HepG2 (cell line): ENCODE results near the gene GTF2I.
"Not testable (repeated sequence)": the region's sequence is repeated elsewhere in the genome, so short reads cannot be mapped to it uniquely, and the experiment has no call there.

Experiments
- ASH2L ChIP-seq: fragments of 300-600, 200-600 bp; sonication (generic); IDR thresholded peaks from 2 replicates; pipeline ENCODE4 v1.7.0; 2017; ENCODE audit warnings: low read depth, mild to moderate bottlenecking, moderate library complexity, mixed read lengths, low read length; ENCODE audit not compliant: insufficient read length
- CTCF ChIP-seq: sonication (generic); formaldehyde crosslinking; IDR thresholded peaks from 2 replicates; pipeline ENCODE4 v1.5.0; 2020; ENCODE audit warnings: mild to moderate bottlenecking, missing genetic modification reagents, moderate library complexity
- ETV5 ChIP-seq: IDR thresholded peaks from 2 replicates; pipeline ENCODE4 v1.6.1; 2018; ENCODE audit warnings: missing biosample characterization, missing genetic modification reagents, inconsistent platforms, borderline replicate concordance
- FOXK1 ChIP-seq: sonication (generic); formaldehyde crosslinking; IDR thresholded peaks from 2 replicates; pipeline ENCODE4 v1.4.0; 2020; ENCODE audit warnings: low read depth, missing genetic modification reagents, borderline replicate concordance
- HMGXB3 ChIP-seq: sonication (generic); formaldehyde crosslinking; IDR thresholded peaks from 2 replicates; pipeline ENCODE4 v1.4.0; 2020; ENCODE audit warnings: missing genetic modification reagents, borderline replicate concordance
- JUND ChIP-seq: sonication (generic); formaldehyde crosslinking; IDR thresholded peaks from 2 replicates; pipeline ENCODE4 v1.8.0; 2022; ENCODE audit warnings: mild to moderate bottlenecking, missing genetic modification reagents
- MAX ChIP-seq: IDR thresholded peaks from 2 replicates; pipeline ENCODE4 v1.6.1; 2012; ENCODE audit warnings: inconsistent platforms
- NFE2L2 ChIP-seq: fragments of 150-350 bp; IDR thresholded peaks from 2 replicates; pipeline ENCODE4 v1.6.1; 2014; ENCODE audit warnings: low read length
- RAD21 ChIP-seq: fragments of 450-650 bp; formaldehyde crosslinking; IDR thresholded peaks from 2 replicates; pipeline ENCODE4 v1.5.0; 2020; ENCODE audit warnings: mild to moderate bottlenecking
- THRA ChIP-seq: sonication (generic); formaldehyde crosslinking; IDR thresholded peaks from 2 replicates; pipeline ENCODE4 v1.4.0; 2020; ENCODE audit warnings: missing genetic modification reagents, borderline replicate concordance
- USF2 ChIP-seq, 2 experiments: sonication (generic) in 1 of 2; formaldehyde crosslinking in 1 of 2; IDR thresholded peaks; 2 replicates each; pipeline versions ENCODE4 v1.5.1 to v1.6.1; 2011 to 2020; ENCODE audit warnings: borderline replicate concordance in 1 of 2, low read depth in 1 of 2, low read length in 1 of 2, mild to moderate bottlenecking in 1 of 2, missing genetic modification reagents in 1 of 2, moderate library complexity in 1 of 2
- ZNF354B ChIP-seq: sonication (generic); formaldehyde crosslinking; IDR thresholded peaks from 2 replicates; pipeline ENCODE4 v1.8.0; 2022; ENCODE audit warnings: mild to moderate bottlenecking, missing genetic modification reagents

GRCh38 chr7:74756673-74757072, 99.2 kb downstream of the GTF2I start:
- TF ChIP-seq RAD21 (CRISPR knock-in tag); MAX; ASH2L; CTCF (CRISPR knock-in tag); NFE2L2; ETV5 (CRISPR knock-in tag); THRA (CRISPR knock-in tag); ZNF354B; HMGXB3 (CRISPR knock-in tag); USF2 (IDR thresholded peaks at IDR 0.05; ENCODE audit: low read depth, low read length); USF2 (CRISPR knock-in tag; IDR thresholded peaks at IDR 0.05; ENCODE audit: borderline replicate concordance); JUND (CRISPR knock-in tag); FOXK1 (CRISPR knock-in tag): not testable (repeated sequence)
